ENCODE measurements around the gene PPOX.
A peak's percentile ranks its signal among the peaks of the same experiment; 100 is the strongest.

Gene PPOX

DNA sequence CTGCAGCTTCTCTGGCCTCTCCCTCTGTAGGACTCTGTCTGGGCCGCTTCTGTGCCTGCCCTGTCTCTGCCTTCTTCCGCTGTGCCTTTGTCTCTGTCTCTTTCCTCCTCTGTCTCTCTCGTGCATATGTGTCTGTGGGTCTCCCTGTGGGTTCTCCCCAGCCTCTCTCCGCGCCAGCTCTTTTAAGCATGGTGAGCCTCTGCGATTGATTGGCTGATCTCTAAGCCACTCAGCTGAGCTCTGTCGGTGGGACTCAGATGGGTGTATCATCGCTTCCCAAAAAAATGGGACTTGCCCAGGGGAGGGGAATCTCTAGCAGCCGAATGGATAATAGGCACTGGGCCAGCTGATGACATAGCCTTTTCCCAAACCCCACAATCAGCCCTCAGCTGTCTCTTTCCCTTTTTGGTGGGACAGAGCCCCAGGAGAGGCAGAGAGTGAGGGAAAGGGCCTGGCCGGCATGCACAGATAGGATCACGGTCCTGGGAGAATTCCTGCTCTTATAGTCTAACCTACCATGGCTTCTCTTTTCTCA, 32.7 kb downstream of the PPOX start, which contains the start of gene ADAMTS4:
Gene ADAMTS4, minus strand, starts transcription at position 158 of the 535 bp plus-strand sequence. CDS start 427 bp downstream, outside the sequence.
- DNase-seq = no peak

DNA sequence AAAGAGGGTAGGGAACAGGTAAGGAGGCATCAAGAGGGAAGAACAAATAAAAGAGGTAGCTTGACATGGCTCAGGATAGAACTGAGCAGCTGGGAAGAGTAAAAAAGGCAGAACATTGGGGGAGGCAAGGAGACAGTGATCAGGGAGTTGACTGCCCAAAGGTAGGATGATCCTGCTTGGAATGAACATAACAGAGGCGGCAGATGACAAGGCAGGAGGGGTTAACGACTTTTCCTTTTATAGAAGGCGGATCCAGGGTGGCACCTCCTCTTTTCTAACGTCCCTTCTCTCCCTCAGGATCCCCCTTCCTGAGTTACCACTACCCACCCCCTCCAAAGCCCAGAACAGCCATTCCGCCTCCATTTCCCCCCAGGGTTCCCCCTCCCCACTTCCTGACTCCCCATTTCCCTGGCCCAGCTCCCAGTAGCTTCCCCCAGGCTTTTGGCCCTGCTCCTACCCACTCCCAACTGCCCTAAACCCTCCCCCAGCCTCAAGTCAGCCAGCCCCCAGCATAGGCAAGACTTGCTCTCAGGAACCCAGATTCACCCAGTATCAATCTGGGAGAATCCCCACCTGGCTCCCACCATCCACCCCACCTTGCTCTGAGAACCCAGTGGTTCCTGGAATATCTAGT, 33.4 kb downstream of the PPOX start:
- DNase-seq = no peak

DNA sequence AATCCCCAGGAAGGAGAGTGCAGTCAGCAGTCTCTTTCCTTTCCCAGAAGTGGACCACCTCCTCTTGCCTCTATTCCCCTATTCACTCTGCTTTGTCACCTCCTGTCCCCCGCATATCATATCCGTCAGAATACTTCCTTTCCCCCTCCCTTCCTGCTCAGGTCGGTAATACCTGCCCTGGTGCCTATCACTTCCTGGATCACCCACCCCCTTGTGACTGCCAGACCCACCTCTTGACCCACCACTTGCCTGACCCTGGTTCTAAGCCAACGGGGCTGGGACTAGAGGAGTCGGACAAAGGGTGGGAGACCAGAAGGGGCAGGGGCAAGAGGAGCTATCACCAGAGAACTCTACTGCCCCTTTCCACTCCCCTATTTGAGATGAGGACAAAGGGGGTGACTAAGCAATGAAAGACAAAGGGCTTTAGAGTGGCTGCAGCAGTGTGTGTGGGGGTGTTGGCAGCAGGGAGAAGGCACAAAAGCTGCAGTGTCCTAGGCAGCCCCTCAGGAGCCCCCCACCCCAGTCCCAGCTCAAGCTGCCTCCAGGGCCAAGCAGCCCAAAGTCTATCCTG, 34.3 kb downstream of the PPOX start:
- no peak for DNase-seq

GRCh38 chr1:161200992-161201835, 35.0 kb downstream of the PPOX start:
- DNase-seq = no peak

GRCh38 chr1:161201836-161202712, 35.8 kb downstream of the PPOX start, which contains the start of gene NDUFS2:
TSS of gene NDUFS2 (plus strand) at chr1:161202367. CDS start at chr1:161202386, 19 bp downstream.
- DNase-seq = peak; percentile 98

- no peak for DNase-seq
Observed at GRCh38 chr1:161206411-161207140, 40.4 kb downstream of the PPOX start.

DNA sequence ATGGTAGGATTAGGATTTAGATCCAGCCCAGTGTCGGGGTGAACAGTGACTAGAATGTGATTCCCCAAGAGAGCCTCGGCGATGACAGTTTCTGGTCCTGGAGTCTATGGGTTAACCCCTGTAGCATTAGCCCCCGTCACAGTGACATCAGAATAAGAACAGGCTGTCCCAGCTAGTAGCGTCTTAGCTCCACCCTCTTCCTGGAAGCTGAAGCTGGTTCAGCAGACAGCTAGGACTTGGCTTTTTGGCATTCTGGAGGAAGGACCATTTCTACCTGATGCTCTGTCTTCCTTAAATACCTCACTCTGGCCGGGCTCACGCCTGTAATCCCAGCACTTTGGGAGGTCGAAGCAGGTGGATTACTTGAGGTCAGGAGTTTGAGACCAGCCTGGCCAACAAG, 40.9 kb downstream of the PPOX start:
- DNase-seq = no peak

- DNase-seq = peak; percentile 56
Observed at GRCh38 chr1:161209790-161210409, 43.7 kb downstream of the PPOX start.

GRCh38 chr1:161214369-161214768, 48.1 kb downstream of the PPOX start:
- DNase-seq = no peak

GRCh38 chr1:161215076-161215475, 48.9 kb downstream of the PPOX start, which contains the start of gene FCER1G:
TSS of gene FCER1G (plus strand) at chr1:161215295. CDS start at chr1:161215322, 27 bp downstream.
- no peak for DNase-seq

DNA sequence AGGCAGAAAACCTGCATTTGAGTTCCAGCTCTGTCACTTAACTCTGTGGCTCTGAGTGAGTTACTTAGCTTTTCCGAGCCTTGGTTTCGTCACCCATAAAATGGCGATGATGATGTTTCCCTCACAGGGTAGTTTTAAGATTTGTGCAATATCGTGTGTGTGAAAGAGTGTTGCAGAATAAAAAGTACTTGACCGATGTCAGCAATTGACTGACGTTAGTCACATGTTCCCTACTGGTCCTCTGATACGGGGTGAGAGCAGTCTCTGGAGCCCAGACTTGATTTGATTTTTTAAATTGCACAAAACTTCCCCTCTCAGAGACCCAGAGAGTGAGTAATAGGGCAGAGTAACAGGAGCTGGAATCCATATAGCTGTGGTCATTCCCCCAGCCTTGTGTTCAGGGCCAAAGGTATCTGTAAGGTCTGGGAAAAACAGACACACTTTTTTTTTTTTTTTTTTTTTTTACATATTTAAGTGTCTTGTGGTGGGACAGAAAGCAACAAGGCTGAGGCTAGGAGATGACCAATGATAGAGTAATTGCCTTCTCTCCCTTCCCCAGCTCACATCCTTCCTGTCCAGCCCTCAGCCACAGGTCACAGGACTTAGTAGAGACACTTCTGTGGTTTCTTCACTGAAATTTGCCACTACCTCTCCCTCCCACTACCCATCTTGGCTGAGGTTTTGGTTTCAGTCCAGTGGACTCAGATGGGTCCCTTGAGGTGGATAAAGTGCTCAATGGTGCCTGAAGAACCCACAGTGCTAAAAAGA, 50.9 kb downstream of the PPOX start:
- DNase-seq = peak; percentile 46

- DNase-seq = no peak
Observed at GRCh38 chr1:161217831-161218230, 51.6 kb downstream of the PPOX start.

- no peak for DNase-seq
Observed at GRCh38 chr1:161218301-161219077, 52.3 kb downstream of the PPOX start.

GRCh38 chr1:161219078-161219892, 53.1 kb downstream of the PPOX start:
- no peak for DNase-seq

GRCh38 chr1:161220002-161220401, 53.8 kb downstream of the PPOX start:
- DNase-seq = no peak
